NB4 (cell line): ENCODE results near the gene KIAA0319L.
A peak's percentile ranks its signal among the peaks of the same experiment; 100 is the strongest.

Source experiments
- DNase-seq: peaks from one replicate; pipeline ENCODE4 v3.0.0; 2010; ENCODE audit warnings: low read depth
- H3K4me3 ChIP-seq: one replicate; pipeline ENCODE4 v1.5.1; 2011; ENCODE audit warnings: mild to moderate bottlenecking, low read depth, low read length, moderate library complexity
- MYC ChIP-seq: IDR thresholded peaks from 2 replicates; pipeline ENCODE4 v1.6.1; 2011; ENCODE audit warnings: low read depth, low read length
- POLR2A ChIP-seq: IDR thresholded peaks from 2 replicates; pipeline ENCODE4 v1.6.1; 2011; ENCODE audit warnings: mild to moderate bottlenecking; ENCODE audit not compliant: insufficient read length; ENCODE audit errors: extremely low read depth
- TF ChIP-seq, protein P1 (sequence below): IDR thresholded peaks from one replicate; pipeline ENCODE4 v1.5.1; 2012; ENCODE audit warnings: low read depth, low read length
- TF ChIP-seq, protein P2 (sequence below): IDR thresholded peaks from 2 replicates; pipeline ENCODE4 v1.6.1; 2011; ENCODE audit warnings: low read depth, low read length

Gene KIAA0319L

DNA sequence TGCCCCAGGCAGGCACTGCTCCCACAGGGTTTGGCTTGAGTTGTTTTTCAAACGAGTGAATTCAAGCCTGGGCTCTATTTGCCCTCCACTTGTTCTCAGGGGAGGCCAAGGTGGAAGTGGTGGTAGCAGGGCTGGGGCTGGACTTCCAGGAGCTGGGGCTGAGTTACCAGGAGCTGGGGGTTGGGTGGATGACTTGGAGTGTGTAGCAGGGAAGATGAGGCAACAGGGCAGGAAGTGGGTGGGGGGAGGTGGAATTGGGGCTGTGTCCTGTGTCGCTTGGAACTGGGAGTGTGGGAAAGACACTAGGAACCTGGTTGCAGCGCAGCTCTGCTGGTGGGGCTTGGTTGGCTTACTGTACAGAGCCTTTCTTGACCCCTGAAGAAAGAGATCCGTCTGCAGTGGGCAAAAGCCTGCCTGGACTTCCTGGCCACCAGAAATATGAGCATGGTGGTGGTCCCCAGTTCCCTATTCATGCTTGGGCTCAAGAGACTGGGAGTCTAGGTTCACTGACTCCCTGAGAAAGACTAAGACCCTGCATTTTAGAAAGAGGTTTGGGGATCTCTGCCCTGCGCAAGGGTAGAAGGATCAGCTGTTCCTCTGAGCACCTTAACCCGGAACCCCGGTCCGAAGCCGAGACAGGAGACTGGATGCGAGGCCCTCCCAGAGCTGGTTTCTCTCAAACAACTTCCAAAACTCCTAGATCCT, 19.0 kb upstream of the KIAA0319L start:
- peak; percentile 85 for DNase-seq
- TF ChIP-seq, protein P1, sequence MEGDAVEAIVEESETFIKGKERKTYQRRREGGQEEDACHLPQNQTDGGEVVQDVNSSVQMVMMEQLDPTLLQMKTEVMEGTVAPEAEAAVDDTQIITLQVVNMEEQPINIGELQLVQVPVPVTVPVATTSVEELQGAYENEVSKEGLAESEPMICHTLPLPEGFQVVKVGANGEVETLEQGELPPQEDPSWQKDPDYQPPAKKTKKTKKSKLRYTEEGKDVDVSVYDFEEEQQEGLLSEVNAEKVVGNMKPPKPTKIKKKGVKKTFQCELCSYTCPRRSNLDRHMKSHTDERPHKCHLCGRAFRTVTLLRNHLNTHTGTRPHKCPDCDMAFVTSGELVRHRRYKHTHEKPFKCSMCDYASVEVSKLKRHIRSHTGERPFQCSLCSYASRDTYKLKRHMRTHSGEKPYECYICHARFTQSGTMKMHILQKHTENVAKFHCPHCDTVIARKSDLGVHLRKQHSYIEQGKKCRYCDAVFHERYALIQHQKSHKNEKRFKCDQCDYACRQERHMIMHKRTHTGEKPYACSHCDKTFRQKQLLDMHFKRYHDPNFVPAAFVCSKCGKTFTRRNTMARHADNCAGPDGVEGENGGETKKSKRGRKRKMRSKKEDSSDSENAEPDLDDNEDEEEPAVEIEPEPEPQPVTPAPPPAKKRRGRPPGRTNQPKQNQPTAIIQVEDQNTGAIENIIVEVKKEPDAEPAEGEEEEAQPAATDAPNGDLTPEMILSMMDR: no peak
- TF ChIP-seq, protein P2, sequence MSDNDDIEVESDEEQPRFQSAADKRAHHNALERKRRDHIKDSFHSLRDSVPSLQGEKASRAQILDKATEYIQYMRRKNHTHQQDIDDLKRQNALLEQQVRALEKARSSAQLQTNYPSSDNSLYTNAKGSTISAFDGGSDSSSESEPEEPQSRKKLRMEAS: no peak
- TF ChIP-seq POLR2A (no peak), MYC (no peak)
- H3K4me3 ChIP-seq: peak overlapping the region; percentile 74

DNA sequence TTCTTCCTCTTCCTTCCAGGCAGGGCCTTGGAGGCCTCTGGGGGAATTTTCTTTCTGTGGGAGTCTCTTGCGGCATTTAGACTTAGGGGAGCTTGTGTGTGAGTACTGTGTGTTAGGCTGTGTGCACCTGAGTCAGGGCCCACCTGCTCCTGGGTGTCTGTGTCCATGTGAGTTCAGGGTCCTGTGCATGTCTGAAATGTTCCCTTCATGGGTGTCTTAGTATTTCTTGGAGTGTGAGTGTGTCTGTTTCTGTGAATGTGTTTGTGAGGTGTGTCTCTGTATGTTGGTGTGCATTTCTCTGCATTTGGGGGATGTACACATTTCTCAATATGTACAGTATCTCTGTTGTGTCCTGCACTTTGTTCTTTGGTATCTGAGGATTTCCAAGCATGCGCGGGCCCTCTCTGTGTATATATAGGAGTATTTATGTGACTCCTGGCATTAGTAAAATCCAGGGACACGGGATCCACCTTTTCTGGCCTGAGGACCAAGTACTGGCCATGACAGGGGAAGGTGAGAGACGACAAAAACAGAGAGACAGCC, 18.3 kb upstream of the KIAA0319L start:
- H3K4me3 ChIP-seq: no peak overlapping the region
- TF ChIP-seq, protein P1: no peak
- no peak for DNase-seq

DNA sequence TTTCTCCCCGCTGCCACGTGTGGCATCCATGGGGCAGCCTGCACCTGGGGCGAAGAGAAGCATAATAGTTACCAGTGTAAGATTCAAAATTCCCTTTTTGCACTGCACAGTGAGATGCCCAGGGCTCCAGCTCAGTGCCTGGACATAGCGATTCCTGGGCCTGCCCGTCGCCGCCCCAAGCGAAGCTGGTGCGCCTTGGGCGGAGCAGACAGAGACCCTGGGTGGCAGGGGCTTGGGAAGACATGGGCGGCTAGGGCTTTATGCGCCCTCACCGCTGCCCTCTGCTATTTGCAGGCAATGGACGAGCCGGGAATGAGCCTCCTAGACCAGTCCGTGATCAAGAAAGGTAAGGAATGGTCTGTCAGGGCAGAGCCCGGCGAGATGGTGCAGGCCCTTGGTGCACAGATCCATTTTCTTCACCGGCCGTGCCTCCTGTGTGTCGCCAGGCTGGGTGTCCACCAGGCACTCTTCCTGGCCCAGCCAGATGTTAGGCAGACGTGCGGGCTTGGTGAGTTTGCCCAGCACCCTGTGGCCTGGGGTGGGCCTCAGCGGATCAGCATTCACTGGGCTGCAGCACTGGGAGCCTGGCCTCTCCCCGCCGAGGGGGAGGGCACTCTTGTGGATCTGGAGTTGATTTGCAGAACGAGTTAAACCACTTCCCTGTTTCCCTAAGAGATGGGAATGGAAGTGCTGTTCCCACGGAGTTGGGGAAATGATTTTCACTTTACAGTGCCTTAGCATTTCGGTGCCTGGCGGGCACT, 17.6 kb upstream of the KIAA0319L start:
- H3K4me3 ChIP-seq: no peak overlapping the region
- no peak for DNase-seq
- TF ChIP-seq, protein P2: no peak

DNA sequence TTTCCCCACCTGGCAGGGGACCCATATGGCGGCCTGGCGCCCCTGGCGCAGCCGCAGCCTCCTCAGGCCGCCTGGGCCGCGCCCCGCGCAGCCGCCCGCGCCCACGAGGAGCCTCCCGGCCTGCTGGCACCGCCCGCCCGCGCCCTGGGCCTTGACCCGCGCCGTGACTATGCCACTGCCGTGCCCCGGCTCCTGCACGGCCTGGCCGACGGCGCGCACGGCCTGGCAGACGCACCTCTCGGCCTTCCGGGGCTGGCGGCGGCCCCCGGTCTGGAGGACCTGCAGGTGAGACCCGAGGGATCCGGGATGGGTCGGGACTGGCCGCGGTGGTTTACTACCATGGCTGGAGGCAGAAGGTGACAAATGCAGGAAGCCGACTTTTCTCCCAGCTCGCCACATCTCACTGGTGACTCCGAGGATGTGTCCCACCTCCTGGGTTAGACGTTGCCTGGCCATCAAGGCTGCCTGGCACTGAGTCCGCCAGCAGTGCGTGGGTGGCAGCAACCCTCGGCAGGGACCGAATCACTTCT, 17.0 kb upstream of the KIAA0319L start:
- TF ChIP-seq POLR2A (no peak), MYC (no peak)
- TF ChIP-seq, protein P1: no peak
- TF ChIP-seq, protein P2: no peak
- no peak for DNase-seq
- no peak overlapping the region for H3K4me3 ChIP-seq

DNA sequence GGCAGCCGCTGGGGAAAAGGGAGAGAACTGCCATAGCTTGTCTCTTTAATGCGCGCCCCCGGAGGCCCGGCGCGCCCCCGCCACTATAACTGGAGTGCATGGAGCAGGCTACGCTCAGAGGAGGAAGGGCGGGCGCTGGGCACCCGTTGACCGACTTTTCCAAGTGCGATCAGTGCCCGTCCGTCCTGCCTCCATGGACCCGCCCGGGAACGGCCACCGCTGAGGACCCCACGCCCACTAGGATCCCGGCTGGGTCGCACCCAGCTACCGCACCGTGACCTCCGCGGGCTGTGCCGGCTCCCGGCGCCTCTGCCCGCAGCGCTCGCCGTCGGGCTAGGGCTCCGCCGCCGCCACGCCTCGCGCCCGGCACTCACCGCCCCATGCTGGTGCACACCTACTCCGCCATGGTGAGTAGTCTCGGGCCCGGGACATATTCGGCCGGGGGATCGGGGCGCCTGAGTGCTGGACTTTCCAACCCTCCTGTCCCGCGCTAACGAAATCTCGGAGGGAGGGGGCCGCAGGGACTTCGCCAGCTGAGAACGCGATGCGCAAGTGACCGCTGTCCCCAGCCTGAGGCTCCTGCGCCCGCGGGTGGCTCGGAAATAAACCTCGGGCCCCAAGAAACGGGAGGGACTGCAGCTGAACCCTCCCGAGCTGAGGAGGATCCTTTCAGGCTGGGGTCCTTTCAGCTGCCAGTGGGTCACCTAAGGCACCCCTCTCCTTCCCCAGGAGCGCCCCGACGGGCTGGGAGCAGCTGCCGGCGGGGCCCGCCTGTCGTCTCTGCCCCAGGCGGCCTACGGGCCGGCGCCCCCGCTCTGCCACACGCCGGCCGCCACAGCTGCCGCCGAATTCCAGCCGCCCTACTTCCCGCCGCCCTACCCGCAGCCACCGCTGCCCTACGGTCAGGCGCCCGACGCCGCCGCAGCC, 16.3 kb upstream of the KIAA0319L start, which contains the start of gene TFAP2E:
TSS of gene TFAP2E (plus strand) at position 117 of the 927 bp plus-strand sequence. CDS start at position 381, 264 bp downstream.
- no peak for DNase-seq
- TF ChIP-seq, protein P2: no peak
- no peak for TF ChIP-seq MYC
- no peak for TF ChIP-seq POLR2A
- TF ChIP-seq, protein P1: no peak
- no peak within 1 kb of the TSS for H3K4me3 ChIP-seq
